ENCODE results near the gene THAP10.

THAP10 gene

DNA sequence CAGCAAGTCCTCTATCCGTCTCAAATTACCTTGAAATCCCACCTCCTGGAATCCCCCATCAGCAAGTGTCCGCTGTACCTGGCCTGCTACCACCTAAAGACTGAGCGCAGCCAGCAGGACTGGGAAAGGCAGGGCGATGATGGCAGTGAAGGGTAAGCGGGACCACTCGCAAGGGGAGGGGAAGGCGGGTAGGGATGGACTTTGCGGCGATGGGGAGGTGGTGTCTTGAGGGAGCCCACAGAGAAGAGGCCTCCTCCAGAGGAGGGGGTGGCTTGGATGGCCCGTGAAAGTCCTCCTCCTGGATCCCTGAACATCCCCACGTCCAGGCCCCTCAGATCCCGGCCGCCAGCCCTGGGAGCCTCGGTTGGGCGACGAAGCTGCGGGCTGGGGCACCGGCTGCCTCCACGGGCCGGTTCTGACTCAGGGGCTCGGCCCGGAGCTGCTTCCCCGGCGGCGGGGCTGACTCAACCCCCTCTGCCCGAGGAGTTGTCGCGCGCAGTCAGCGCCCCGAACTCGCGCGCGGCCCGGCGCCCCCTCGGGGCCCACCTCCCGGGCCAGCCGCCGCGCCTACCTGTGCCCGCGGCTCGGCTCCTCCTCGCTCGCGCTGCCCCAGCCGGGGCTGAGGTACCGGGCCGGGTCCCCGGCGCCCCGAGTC lies 38.8 kb downstream of the THAP10 start:
- no peak for FAIRE-seq

- FAIRE-seq = no peak
Observed at GRCh38 chr15:70852501-70853317, 39.5 kb downstream of the THAP10 start.

GRCh38 chr15:70851889-70852288 lies 40.3 kb downstream of the THAP10 start:
- no peak for FAIRE-seq

DNA sequence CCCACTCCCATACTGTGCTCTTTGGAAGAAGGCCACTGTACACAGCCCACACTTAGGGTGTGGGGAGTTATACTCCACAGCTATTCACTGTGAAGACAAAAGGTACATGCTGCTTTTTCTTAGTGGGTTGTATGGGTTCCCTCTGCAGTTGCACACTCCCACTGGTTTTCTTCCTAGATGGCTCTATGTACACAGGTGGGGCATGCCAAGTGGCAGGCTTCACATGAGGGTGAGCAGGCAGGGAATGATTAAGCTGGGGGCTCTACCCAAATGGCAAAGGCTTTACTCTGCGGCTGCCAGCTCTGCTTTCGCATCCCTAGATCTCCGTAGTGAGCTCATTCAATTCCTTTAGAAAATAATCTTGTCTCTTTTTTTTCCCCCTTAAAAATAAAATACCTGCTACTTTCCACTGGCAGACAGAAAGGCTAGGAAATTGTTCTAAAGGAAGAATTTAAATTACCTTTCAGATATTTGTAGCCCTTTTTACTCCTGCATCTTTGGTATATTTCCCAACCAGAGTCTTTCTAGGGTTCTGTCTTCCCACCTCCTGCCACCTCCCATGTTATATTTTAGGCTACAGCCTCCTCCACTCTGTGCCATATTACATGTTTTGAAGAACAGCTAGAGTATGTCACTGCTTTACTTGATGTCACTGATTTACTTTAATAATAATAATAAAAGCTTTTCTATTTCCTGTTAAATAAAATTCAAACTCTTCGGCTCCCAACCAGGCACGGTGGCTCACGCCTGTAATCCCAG lies 46.5 kb downstream of the THAP10 start:
- no peak for FAIRE-seq

DNA sequence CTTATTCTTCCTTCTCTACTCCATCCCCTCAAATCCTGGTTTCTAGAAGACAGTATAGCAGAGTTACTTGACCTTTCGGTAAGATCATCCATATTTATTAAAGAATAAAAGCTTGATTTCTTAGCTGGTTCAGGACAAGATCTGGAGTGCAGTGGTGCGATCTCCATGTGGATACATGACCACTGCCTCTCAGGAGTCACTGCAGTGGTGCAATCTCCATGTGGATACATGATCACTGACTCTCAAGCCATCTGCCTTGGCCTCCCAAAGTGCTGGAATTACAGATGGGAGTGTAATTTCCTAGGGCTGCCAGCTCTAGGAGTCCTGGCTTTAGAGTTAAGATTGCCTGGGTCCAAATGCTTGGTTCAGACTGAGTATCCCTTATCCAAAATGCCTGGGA lies 54.8 kb downstream of the THAP10 start:
- FAIRE-seq = no peak

- no peak for FAIRE-seq
Observed at GRCh38 chr15:70835841-70836240, 56.4 kb downstream of the THAP10 start.

- no peak for FAIRE-seq
Observed at GRCh38 chr15:70835415-70835814, 56.8 kb downstream of the THAP10 start.

GRCh38 chr15:70834999-70835398 lies 57.2 kb downstream of the THAP10 start:
- no peak for FAIRE-seq

GRCh38 chr15:70833861-70834765 lies 58.1 kb downstream of the THAP10 start:
- no peak for FAIRE-seq

DNA sequence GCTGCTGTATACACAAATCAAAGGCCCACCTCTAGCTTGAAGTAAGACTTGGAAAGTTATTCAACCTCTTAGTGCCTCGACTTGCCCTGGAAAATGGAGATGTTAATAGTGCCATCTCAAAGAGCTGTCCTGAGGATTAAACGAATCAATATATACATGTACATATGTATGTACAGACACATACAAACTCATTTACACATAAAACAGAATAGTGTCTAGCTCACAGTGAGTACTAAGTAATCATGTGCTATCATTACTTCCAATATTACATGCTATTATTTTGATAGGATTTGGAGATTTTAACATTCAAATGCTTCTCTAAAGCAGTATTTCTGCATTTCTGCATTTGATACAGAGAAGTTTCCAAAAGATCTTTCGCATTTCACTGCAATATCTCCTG lies 58.8 kb downstream of the THAP10 start:
- no peak for FAIRE-seq

GRCh38 chr15:70832176-70832575 lies 60.1 kb downstream of the THAP10 start:
- FAIRE-seq = no peak
